ENCODE results near the gene COL15A1. TPM values are rescaled to one million over a fixed set of nuclear protein-coding genes. Genes with fewer than 3 reads are reported as not detected.

Gene COL15A1
- total and polyA plus RNA-seq, 2 donors (not counting 1 experiment from before 2014, with no cell fraction given), result not detected

GRCh38 chr9:98971915-98972223, 28.2 kb downstream of the COL15A1 start:
- H3K27me3 Mint-ChIP-seq, result peaks cover 20% of the 10 kb centered on the region
- peaks cover 6% of the 10 kb centered on the region for H3K4me1 Mint-ChIP-seq
- ATAC-seq (ENCODE audit: low read depth), result no peak
- 95% methylated on average over 5 of the region's 6 CpGs for WGBS (ENCODE audit: insufficient coverage)
- ChIA-PET POLR2A (no interaction called here), CTCF (interaction anchor here (8.4 kb wide), 1 partner anchor 168 kb away, joined by 159 read pairs; no protein-coding TSS in a partner anchor)
- Histone ChIP-seq H3K4me3 (ENCODE audit: control extremely low read depth in 1 of 5, extremely low read depth in 1 of 5, insufficient read depth in 1 of 5, low read depth in 2 of 5, low read length in 4 of 5) (no peak overlapping the region), H3K4me1 (ENCODE audit: control insufficient read depth in 2 of 2, insufficient read depth in 2 of 2, low read length in 2 of 2) (peaks cover 4 to 10% of the 10 kb centered on the region in 2 donors), H3K9me3 (ENCODE audit: control extremely low read depth in 1 of 3, control insufficient read depth in 2 of 3, insufficient read depth in 1 of 3, low read length in 2 of 3) (peaks cover 0 to 4% (median 0%) of the 10 kb centered on the region in 3 donors), H3K9ac (ENCODE audit: low read length) (no peak overlapping the region), H3K36me3 (replicated peaks in 1 of 2; ENCODE audit: control extremely low read depth in 1 of 2, control insufficient read depth in 1 of 2, extremely low read depth in 1 of 2, insufficient read depth in 2 of 2, low read length in 1 of 2) (no peaks in the 10 kb centered on the region), H3K27ac (ENCODE audit: low read length in 2 of 2) (no peak overlapping the region), H4K20me1 (ENCODE audit: control insufficient read depth, insufficient read depth, low read length, poor library complexity, severe bottlenecking) (no peaks in the 10 kb centered on the region), H2AFZ (ENCODE audit: insufficient read depth, low read depth, low read length, poor library complexity, severe bottlenecking) (no peak overlapping the region), H3K79me2 (ENCODE audit: control insufficient read depth, insufficient read depth, low read length) (no peaks in the 10 kb centered on the region), H3K27me3 (replicated peaks in 1 of 4; ENCODE audit: control extremely low read depth in 1 of 4, control insufficient read depth in 3 of 4, insufficient read depth in 4 of 4, low read length in 3 of 4) (peaks cover 0 to 21% (median 10%) of the 10 kb centered on the region in 4 experiments), H3K4me2 (replicated peaks; ENCODE audit: low read depth, low read length, poor library complexity, severe bottlenecking) (no peak overlapping the region)
- no peak overlapping the region for H3K27ac Mint-ChIP-seq
- no peaks in the 10 kb centered on the region for H3K9me3 Mint-ChIP-seq (ENCODE audit: insufficient read depth)
- TF ChIP-seq EZH2 (IDR thresholded peaks at IDR 0.05; ENCODE audit: borderline replicate concordance, insufficient read depth, low read depth, low read length, poor library complexity, severe bottlenecking), result no peak
- TF ChIP-seq CTCF (IDR thresholded peaks at IDR 0.05), result no peak
- no peak for DNase-seq
- no peak overlapping the region for H3K4me3 Mint-ChIP-seq
- intact Hi-C loops (cut with micrococcal nuclease), result no loop called here

- POLR2A ChIA-PET, result no interaction called here
- ATAC-seq (ENCODE audit: low read depth), result no peak
- intact Hi-C loops (cut with micrococcal nuclease), result no loop called here
- peaks cover 4 to 10% of the 10 kb centered on the region in 2 donors for H3K4me1 ChIP-seq (ENCODE audit: control insufficient read depth in 2 of 2, insufficient read depth in 2 of 2, low read length in 2 of 2)
- H3K36me3 ChIP-seq (replicated peaks in 1 of 2; ENCODE audit: control extremely low read depth in 1 of 2, control insufficient read depth in 1 of 2, extremely low read depth in 1 of 2, insufficient read depth in 2 of 2, low read length in 1 of 2), result no peaks in the 10 kb centered on the region
- TF ChIP-seq EZH2 (IDR thresholded peaks at IDR 0.05; ENCODE audit: borderline replicate concordance, insufficient read depth, low read depth, low read length, poor library complexity, severe bottlenecking), result no peak
- no peak for TF ChIP-seq CTCF (IDR thresholded peaks at IDR 0.05)
- no peaks in the 10 kb centered on the region for H4K20me1 ChIP-seq (ENCODE audit: control insufficient read depth, insufficient read depth, low read length, poor library complexity, severe bottlenecking)
- no peak overlapping the region for H3K4me2 ChIP-seq (replicated peaks; ENCODE audit: low read depth, low read length, poor library complexity, severe bottlenecking)
- no peak overlapping the region for H3K27ac ChIP-seq (ENCODE audit: low read length in 2 of 2)
- H3K4me3 Mint-ChIP-seq, result no peak overlapping the region
- no peak overlapping the region for H3K9ac ChIP-seq (ENCODE audit: low read length)
- peaks cover 0 to 21% (median 10%) of the 10 kb centered on the region in 4 experiments for H3K27me3 ChIP-seq (replicated peaks in 1 of 4; ENCODE audit: control extremely low read depth in 1 of 4, control insufficient read depth in 3 of 4, insufficient read depth in 4 of 4, low read length in 3 of 4)
- 63% methylated on average over 3 of the region's 3 CpGs for WGBS (ENCODE audit: insufficient coverage)
- H3K79me2 ChIP-seq (ENCODE audit: control insufficient read depth, insufficient read depth, low read length), result no peaks in the 10 kb centered on the region
- no peak overlapping the region for H2AFZ ChIP-seq (ENCODE audit: insufficient read depth, low read depth, low read length, poor library complexity, severe bottlenecking)
- H3K27ac Mint-ChIP-seq, result no peak overlapping the region
- peaks cover 20% of the 10 kb centered on the region for H3K27me3 Mint-ChIP-seq
- peaks cover 6% of the 10 kb centered on the region for H3K4me1 Mint-ChIP-seq
- H3K9me3 ChIP-seq (ENCODE audit: control extremely low read depth in 1 of 3, control insufficient read depth in 2 of 3, insufficient read depth in 1 of 3, low read length in 2 of 3), result peaks cover 0 to 4% (median 0%) of the 10 kb centered on the region in 3 donors
- H3K4me3 ChIP-seq (ENCODE audit: control extremely low read depth in 1 of 5, extremely low read depth in 1 of 5, insufficient read depth in 1 of 5, low read depth in 2 of 5, low read length in 4 of 5), result no peak overlapping the region
- CTCF ChIA-PET, result interaction anchor here (0.5 to 8.4 kb wide), 6 partner anchors 17 to 167 kb away, joined by 3 to 159 read pairs (median 4); no protein-coding TSS in a partner anchor
- DNase-seq, result no peak
- H3K9me3 Mint-ChIP-seq (ENCODE audit: insufficient read depth), result no peaks in the 10 kb centered on the region
These were observed 29.0 kb downstream of the COL15A1 start for GRCh38 chr9:98972716-98973115.
